Epithelial cell of proximal tubule (primary cell): ENCODE measurements around the gene OSBPL6. TPM values are rescaled to one million over a fixed set of nuclear protein-coding genes. Genes with fewer than 3 reads are reported as not detected.

Source experiments
- DNase-seq: peaks from one replicate; pipeline ENCODE4 v3.0.0-alpha.2; 2011; ENCODE audit warnings: low read depth
- H3K4me3 ChIP-seq: 2 replicates; pipeline ENCODE4 v1.5.1; 2011; ENCODE audit warnings: low read depth, mild to moderate bottlenecking, low read length
- total RNA-seq: library from RNA; depleted of rRNA; stranded (reverse); fragments of >200 nt; gene quantifications from 2 replicates; pipeline ENCODE4 v1.2.3, GENCODE V29; 2015
- TF ChIP-seq, protein P1 (sequence below): conservative IDR thresholded peaks from 2 replicates; pipeline ENCODE4 v1.5.1; 2012; ENCODE audit warnings: low read depth, mild to moderate bottlenecking, low read length

OSBPL6 gene
- total RNA-seq, 1 donor from 2014 or later, result 2.9 TPM

DNA sequence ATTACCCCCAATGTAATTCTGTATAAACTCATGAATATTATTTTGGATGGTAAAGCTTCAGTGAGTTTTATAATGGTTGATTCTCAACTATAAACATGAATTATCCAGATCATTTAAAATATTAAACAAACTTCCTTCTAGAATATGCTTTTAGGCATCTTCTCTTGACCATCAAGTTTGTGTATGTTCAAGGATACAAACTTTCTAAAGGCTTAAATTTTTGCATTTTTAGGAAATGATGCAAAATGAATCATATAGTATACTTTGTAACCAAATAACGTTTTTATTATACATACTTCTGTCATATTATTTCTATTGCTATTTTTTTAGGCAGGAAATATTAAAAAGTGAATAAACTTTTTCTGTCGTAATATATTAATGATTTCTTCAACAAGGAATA lies 62.8 kb downstream of the OSBPL6 start:
- no peak for DNase-seq
- TF ChIP-seq, protein P1, sequence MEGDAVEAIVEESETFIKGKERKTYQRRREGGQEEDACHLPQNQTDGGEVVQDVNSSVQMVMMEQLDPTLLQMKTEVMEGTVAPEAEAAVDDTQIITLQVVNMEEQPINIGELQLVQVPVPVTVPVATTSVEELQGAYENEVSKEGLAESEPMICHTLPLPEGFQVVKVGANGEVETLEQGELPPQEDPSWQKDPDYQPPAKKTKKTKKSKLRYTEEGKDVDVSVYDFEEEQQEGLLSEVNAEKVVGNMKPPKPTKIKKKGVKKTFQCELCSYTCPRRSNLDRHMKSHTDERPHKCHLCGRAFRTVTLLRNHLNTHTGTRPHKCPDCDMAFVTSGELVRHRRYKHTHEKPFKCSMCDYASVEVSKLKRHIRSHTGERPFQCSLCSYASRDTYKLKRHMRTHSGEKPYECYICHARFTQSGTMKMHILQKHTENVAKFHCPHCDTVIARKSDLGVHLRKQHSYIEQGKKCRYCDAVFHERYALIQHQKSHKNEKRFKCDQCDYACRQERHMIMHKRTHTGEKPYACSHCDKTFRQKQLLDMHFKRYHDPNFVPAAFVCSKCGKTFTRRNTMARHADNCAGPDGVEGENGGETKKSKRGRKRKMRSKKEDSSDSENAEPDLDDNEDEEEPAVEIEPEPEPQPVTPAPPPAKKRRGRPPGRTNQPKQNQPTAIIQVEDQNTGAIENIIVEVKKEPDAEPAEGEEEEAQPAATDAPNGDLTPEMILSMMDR, result no peak
- no peak overlapping the region for H3K4me3 ChIP-seq

DNA sequence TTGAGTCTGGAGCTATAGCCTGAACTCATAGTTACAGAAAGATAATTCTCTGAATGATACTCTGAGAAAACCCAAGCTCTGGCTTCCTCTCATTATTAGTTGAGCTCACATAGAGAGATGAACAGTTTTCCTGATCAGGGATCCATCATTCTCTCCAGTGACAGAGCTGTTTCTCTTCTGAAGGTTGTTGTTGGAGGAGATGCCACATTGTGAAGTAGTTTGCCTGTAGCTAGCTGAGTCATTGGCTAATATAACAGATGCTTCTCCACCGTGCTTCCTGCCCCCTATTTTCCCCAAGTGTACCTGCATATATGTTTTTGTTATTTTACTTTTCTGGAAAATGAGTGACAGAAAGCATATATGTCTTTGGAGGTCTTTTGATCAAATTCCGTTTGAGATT lies 64.6 kb downstream of the OSBPL6 start:
- DNase-seq, result no peak
- no peak overlapping the region for H3K4me3 ChIP-seq
- TF ChIP-seq, protein P1, result no peak

DNA sequence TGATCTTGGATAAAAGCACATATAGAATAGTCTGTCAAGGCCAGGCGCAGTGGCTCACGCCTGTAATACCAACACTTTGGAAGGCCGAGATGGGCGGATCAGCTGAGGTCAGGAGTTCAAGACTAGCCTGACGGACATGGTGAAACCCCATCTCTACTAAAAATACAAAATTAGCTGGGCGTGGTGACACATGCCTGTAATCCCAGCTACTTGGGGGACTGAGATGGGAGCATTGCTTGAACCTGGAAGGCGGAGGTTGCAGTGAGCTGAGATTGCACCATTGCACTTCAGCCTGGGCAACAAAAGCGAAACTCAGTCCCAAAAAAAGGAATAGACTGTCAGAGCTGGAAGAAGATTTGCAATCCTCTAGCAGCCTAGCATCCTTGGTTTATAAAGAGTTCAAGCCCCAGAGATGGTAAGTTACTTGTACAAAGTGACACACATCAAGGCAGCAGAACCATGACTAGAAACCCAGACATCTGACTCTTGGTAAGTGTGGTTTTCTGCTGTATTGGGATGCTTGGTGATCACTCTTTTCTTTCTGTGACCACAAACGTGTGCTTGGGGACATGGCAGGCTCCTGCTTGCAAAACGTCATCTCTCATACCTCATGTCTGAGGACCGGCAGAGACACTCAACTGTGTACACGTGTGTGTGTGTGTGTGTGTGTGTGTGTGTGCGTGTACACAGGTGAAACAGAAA lies 69.0 kb downstream of the OSBPL6 start:
- no peak overlapping the region for H3K4me3 ChIP-seq
- DNase-seq, result no peak
- TF ChIP-seq, protein P1, result no peak

DNA sequence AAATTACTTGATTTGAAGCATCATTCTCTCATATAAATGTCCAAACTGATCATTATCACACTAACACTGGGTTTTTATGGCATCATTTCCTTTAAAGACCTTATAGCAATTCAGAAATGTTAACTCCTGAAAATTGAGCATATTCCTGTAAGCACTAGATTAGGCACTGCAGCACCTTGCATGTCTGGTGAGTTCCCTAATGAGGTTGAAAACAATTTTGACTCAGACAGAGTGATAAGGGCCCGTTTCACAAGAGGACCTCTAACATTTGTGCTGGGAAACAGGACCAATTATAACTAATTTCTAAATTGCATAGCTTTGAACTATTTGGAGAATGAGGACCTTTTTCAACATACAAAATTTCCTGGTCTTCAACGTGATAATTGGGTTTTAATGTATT lies 69.9 kb downstream of the OSBPL6 start:
- no peak overlapping the region for H3K4me3 ChIP-seq
- DNase-seq, result no peak
- TF ChIP-seq, protein P1, result no peak

DNA sequence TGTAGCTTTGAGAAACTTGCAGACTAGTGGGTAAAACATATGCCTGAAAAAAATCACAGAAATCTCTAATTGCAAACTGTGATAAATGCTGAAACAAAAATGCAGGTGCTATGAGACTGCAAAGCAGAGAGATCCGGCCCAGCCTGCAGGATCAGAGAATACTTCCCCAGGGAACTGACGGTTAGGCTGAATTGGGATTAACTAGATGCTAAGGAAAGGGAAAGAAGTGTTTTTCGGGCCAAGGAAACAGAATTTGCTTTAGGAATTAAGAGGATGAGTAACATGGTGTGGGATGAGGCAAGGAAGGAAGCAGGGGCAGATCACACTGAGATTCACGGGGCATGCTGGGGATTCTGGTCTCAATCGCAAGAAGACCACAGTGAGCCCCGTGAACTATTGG lies 71.5 kb downstream of the OSBPL6 start:
- no peak for DNase-seq
- TF ChIP-seq, protein P1, result no peak
- no peak overlapping the region for H3K4me3 ChIP-seq

DNA sequence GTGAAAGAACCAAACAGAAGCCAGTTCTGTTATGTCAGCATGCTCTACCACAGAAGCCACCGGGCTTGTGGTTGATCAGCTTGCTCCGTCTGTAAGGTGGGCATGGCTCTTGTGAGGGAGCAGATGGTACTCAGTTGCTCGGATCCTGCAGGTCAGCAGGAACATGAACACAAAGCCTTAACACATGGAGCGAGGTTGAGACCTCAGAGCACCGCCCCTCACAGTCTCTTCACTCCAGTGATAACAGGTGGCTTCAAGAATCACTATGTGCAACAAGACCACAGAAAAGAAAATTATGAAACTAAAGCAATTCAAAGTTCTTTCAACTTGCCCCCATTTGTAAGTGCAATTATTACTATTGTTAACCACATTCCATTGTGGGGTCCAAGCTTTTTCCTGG lies 72.1 kb downstream of the OSBPL6 start:
- TF ChIP-seq, protein P1, result no peak
- no peak overlapping the region for H3K4me3 ChIP-seq
- DNase-seq, result no peak

DNA sequence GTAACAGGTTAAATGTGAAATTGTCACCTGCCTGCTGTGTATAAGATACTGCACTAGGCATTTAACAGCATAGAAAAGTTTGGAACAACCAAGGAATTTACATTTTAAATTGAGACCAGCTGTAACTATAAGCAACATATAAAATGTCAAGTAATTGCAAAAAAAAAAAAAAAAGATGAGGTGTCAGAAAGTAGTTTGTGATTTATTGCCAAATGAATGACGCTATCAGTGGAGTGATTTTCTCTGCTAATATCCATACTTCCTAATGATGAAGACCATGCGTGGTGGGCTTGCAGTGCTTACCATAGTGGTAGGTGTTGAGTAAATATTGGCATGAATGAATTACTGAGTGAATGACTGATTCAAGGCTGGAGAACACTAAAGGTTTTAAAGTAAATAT lies 73.3 kb downstream of the OSBPL6 start:
- no peak overlapping the region for H3K4me3 ChIP-seq
- TF ChIP-seq, protein P1, result no peak
- DNase-seq, result no peak
